Neural progenitor cell (in vitro differentiated cells): ENCODE data around the gene IL27RA. TPM values are rescaled to one million over a fixed set of nuclear protein-coding genes. Genes with fewer than 3 reads are reported as not detected.

Experiments used
- DNase-seq: peaks from one replicate; pipeline ENCODE4 v3.0.0-alpha.2; 2016; ENCODE audit warnings: low spot score
- H2AFZ ChIP-seq: fragments of 200-600 bp; sonication (generic); replicated peaks from 2 replicates; pipeline ENCODE4 v1.6.1; 2016; ENCODE audit warnings: antibody characterized with exemption
- H3F3A ChIP-seq: fragments of 200-600 bp; sonication (generic); 2 replicates; pipeline ENCODE4 v1.6.1; 2016; ENCODE audit warnings: antibody characterized with exemption, low read depth
- H3K27ac ChIP-seq: fragments of 200-600 bp; sonication (generic); 2 replicates; pipeline ENCODE4 v1.5.1; 2016; ENCODE audit warnings: mild to moderate bottlenecking
- H3K27me3 ChIP-seq: fragments of 200-600 bp; sonication (generic); 2 replicates; pipeline ENCODE4 v1.6.1; 2016; ENCODE audit warnings: mild to moderate bottlenecking, moderate library complexity
- H3K36me3 ChIP-seq: fragments of 200-600 bp; sonication (generic); 2 replicates; pipeline ENCODE4 v1.5.1; 2016
- H3K4me1 ChIP-seq: fragments of 200-600 bp; sonication (generic); 2 replicates; pipeline ENCODE4 v1.6.1; 2016; ENCODE audit warnings: mixed run types
- H3K4me2 ChIP-seq: fragments of 200-600 bp; sonication (generic); 2 replicates; pipeline ENCODE4 v1.6.1; 2016
- H3K4me3 ChIP-seq: fragments of 200-600 bp; sonication (generic); 2 replicates; pipeline ENCODE4 v1.5.1; 2016
- H3K79me2 ChIP-seq: fragments of 200-600 bp; sonication (generic); 2 replicates; pipeline ENCODE4 v1.6.1; 2016; ENCODE audit warnings: low read depth
- H3K9ac ChIP-seq: fragments of 200-600 bp; sonication (generic); 2 replicates; pipeline ENCODE4 v1.6.1; 2016
- H3K9me3 ChIP-seq: fragments of 200-600 bp; sonication (generic); 2 replicates; pipeline ENCODE4 v1.5.1; 2016; ENCODE audit warnings: low read depth
- H4K20me1 ChIP-seq: fragments of 200-600 bp; sonication (generic); 2 replicates; pipeline ENCODE4 v1.6.1; 2016; ENCODE audit warnings: low read depth
- H3K27ac Mint-ChIP-seq: 3 replicates; pipeline ENCODE4 v1.8.0; 2021; ENCODE audit warnings: mixed read lengths
- H3K27me3 Mint-ChIP-seq: 2 replicates; pipeline ENCODE4 v1.8.0; 2022; ENCODE audit warnings: low read depth, mild to moderate bottlenecking, inconsistent platforms, moderate library complexity, mixed read lengths; ENCODE audit not compliant: insufficient read depth
- H3K36me3 Mint-ChIP-seq: 3 replicates; pipeline ENCODE4 v1.8.0; 2021; ENCODE audit warnings: mixed read lengths
- H3K4me1 Mint-ChIP-seq: 3 replicates; pipeline ENCODE4 v1.8.0; 2021; ENCODE audit warnings: mixed read lengths
- H3K4me3 Mint-ChIP-seq: 3 replicates; pipeline ENCODE4 v1.8.0; 2021; ENCODE audit warnings: mild to moderate bottlenecking, moderate library complexity, mixed read lengths
- H3K9me3 Mint-ChIP-seq: 3 replicates; pipeline ENCODE4 v1.8.0; 2020; ENCODE audit warnings: mixed read lengths
- CTCF ChIP-seq: fragments of 200-600 bp; sonication (generic); IDR thresholded peaks from 2 replicates; pipeline ENCODE4 v1.5.1; 2017; ENCODE audit warnings: antibody characterized with exemption, mild to moderate bottlenecking
- EZH2 ChIP-seq: fragments of 200-600 bp; sonication (generic); IDR thresholded peaks from 2 replicates; pipeline ENCODE4 v1.6.1; 2017; ENCODE audit warnings: antibody characterized with exemption, mild to moderate bottlenecking, moderate library complexity
- EZH2phosphoT487 ChIP-seq: fragments of 200-600 bp; sonication (generic); IDR thresholded peaks from 2 replicates; pipeline ENCODE4 v1.6.1; 2017; ENCODE audit warnings: antibody characterized with exemption
- total RNA-seq: library from RNA; depleted of rRNA; stranded (reverse); fragments of >200 nt; gene quantifications from 2 replicates; pipeline ENCODE4 v1.2.3, GENCODE V29; 2015; ENCODE audit warnings: low replicate concordance

The IL27RA gene
- total RNA-seq, 1 donor from 2014 or later: 1.2 TPM

DNA sequence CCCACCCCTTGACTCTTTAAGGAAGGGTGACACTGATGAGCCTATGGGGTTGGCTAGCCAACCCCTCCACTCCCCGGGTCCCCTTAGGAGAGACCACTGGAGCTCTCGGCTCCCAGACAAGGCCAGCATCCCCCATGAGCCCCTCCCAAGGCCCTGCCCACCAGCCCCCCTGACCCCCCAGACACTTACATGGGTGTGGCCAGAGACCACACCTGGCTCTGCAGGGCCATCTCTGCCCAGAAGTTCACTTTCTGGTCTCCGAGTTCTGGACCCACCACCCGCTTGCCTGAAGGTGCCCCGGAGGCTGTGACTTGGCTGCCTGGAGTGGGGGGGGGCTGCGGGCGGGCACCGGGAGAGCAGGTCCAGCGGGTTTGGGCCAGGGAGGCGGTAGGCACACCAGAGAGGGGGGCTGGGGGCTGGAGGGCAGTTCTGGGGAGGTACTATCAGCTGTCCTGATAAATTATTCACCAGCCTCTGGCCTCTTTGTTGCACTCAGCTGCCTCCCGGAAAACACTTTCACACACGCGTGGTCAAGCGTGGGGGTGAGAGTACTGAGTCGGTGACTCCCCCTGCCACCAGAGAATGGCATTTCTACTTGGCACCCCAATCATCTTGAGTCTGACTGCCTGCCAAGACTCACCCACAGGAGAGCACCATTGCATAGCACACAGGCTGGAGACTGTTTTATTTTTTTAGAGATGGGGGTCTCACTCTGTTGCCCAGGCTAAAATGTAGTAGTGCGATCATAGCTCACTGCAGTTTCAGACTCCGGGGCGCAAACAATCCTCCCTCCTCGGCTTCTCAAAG, 30.4 kb downstream of the IL27RA start, which contains the start of gene PALM3:
Gene PALM3, minus strand, starts transcription at position 326 of the 807 bp plus-strand sequence. Its CDS starts 96 bp downstream, at position 230.
- H3K4me1 Mint-ChIP-seq: peaks cover 25% of the 10 kb centered on the region
- Histone ChIP-seq H3K79me2 (no peaks in the 10 kb centered on the region), H3K9me3 (no peaks in the 10 kb centered on the region), H4K20me1 (no peaks in the 10 kb centered on the region), H3K4me3 (no peak within 1 kb of the TSS), H3K27me3 (peaks cover 30% of the 10 kb centered on the region), H3K9ac (no peak within 1 kb of the TSS), H3K4me2 (no peak within 1 kb of the TSS), H3K36me3 (no peaks in the 10 kb centered on the region), H2AFZ (no peak within 1 kb of the TSS), H3F3A (peaks cover 21% of the 10 kb centered on the region), H3K27ac (no peak within 1 kb of the TSS), H3K4me1 (no peaks in the 10 kb centered on the region)
- no peak within 1 kb of the TSS for H3K4me3 Mint-ChIP-seq
- DNase-seq: no peak
- peaks cover 27% of the 10 kb centered on the region for H3K27me3 Mint-ChIP-seq
- TF ChIP-seq CTCF: no peak
- no peak for TF ChIP-seq EZH2phosphoT487
- no peak for TF ChIP-seq EZH2
- H3K27ac Mint-ChIP-seq: peak within 1 kb of the TSS; percentile 9
- no peaks in the 10 kb centered on the region for H3K9me3 Mint-ChIP-seq
- H3K36me3 Mint-ChIP-seq: no peaks in the 10 kb centered on the region

- Histone ChIP-seq H3K79me2 (no peaks in the 10 kb centered on the region), H3K27ac (no peak overlapping the region), H3K27me3 (peaks cover 26% of the 10 kb centered on the region), H3F3A (peaks cover 17% of the 10 kb centered on the region), H4K20me1 (no peaks in the 10 kb centered on the region), H3K9me3 (no peaks in the 10 kb centered on the region), H2AFZ (no peak overlapping the region), H3K36me3 (no peaks in the 10 kb centered on the region), H3K9ac (no peak overlapping the region), H3K4me3 (no peak overlapping the region), H3K4me2 (no peak overlapping the region), H3K4me1 (no peaks in the 10 kb centered on the region)
- TF ChIP-seq EZH2phosphoT487 (no peak), EZH2 (no peak), CTCF (no peak)
- Mint-ChIP-seq H3K9me3 (no peaks in the 10 kb centered on the region), H3K4me1 (peaks cover 24% of the 10 kb centered on the region), H3K27ac (no peak overlapping the region), H3K36me3 (no peaks in the 10 kb centered on the region), H3K27me3 (peaks cover 24% of the 10 kb centered on the region), H3K4me3 (no peak overlapping the region)
- DNase-seq: no peak
Measured at GRCh38 chr19:14062558-14062855, 30.9 kb downstream of the IL27RA start.

DNA sequence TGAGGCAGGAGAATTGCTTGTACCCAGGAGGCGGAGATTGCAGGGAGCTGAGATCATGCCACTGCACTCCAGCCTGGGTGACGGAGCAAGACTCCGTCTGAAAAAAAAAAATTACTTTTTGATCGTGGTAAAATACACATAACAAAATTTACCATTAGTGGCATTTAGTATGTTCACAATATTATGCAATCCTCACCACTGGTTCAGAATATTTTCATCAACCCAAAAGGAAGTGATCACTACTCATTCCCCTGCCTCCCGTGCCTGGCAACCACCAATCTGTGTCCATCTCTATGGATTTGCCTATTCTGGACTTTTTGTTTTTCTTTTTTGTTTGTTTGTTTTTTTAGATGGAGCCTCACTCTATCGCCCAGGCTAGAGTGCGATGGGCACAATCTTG, 31.5 kb downstream of the IL27RA start:
- no peak overlapping the region for H2AFZ ChIP-seq
- Mint-ChIP-seq H3K9me3 (no peaks in the 10 kb centered on the region), H3K36me3 (no peaks in the 10 kb centered on the region), H3K4me3 (no peak overlapping the region), H3K27ac (no peak overlapping the region), H3K4me1 (peaks cover 20% of the 10 kb centered on the region), H3K27me3 (peaks cover 19% of the 10 kb centered on the region)
- H3K36me3 ChIP-seq: no peaks in the 10 kb centered on the region
- H3K4me1 ChIP-seq: no peaks in the 10 kb centered on the region
- no peak overlapping the region for H3K4me2 ChIP-seq
- DNase-seq: no peak
- H3K9me3 ChIP-seq: no peaks in the 10 kb centered on the region
- no peaks in the 10 kb centered on the region for H3K79me2 ChIP-seq
- H3K4me3 ChIP-seq: no peak overlapping the region
- TF ChIP-seq CTCF (no peak), EZH2phosphoT487 (no peak), EZH2 (no peak)
- H3K27ac ChIP-seq: no peak overlapping the region
- H4K20me1 ChIP-seq: no peaks in the 10 kb centered on the region
- peaks cover 20% of the 10 kb centered on the region for H3K27me3 ChIP-seq
- H3F3A ChIP-seq: peaks cover 11% of the 10 kb centered on the region
- no peak overlapping the region for H3K9ac ChIP-seq
